Measurements from ENCODE around the gene THAP10. TPM values are rescaled to one million over a fixed set of nuclear protein-coding genes. Genes with fewer than 3 reads are reported as not detected.

The THAP10 gene
- polyA plus RNA-seq, 1 of the 3 experiments (the other 2 are of a cell fraction) = 3.2 TPM

GRCh38 chr15:70876683-70877082 is 15.6 kb downstream of the THAP10 start:
- CTCF ChIA-PET = interaction anchor here (4.4 kb wide), 1 partner anchor 64 kb away, joined by 28 read pairs; no protein-coding TSS in a partner anchor
- Histone ChIP-seq H3K9me3 (no peaks in the 10 kb centered on the region), H3K4me2 (no peak overlapping the region), H3K4me3 (ENCODE audit: low read depth in 2 of 2, low read length in 1 of 2) (no peak overlapping the region), H3K27ac (ENCODE audit: low read depth in 2 of 2, low read length in 1 of 2) (no peak overlapping the region), H2AFZ (ENCODE audit: low read depth) (no peak overlapping the region), H3K9ac (no peak overlapping the region), H3F3A (replicated peaks; ENCODE audit: insufficient read depth) (peaks cover 16% of the 10 kb centered on the region), H3K4me1 (ENCODE audit: control insufficient read depth in 1 of 2, insufficient read depth in 2 of 2, low read depth in 1 of 2, low read length in 1 of 2) (0 out of 4 replicates have a peak, but pooled peaks cover 0 to 14% of the 10 kb centered on the region in 2 experiments), H3K79me2 (ENCODE audit: insufficient read depth) (no peaks in the 10 kb centered on the region), H3K27me3 (ENCODE audit: insufficient read depth) (no peaks in the 10 kb centered on the region), H4K20me1 (ENCODE audit: insufficient read depth) (no peaks in the 10 kb centered on the region), H3K9me2 (no peaks in the 10 kb centered on the region), H3K36me3 (replicated peaks in 1 of 2; ENCODE audit: control insufficient read depth in 1 of 2, insufficient read depth in 2 of 2, low read length in 1 of 2) (peaks cover 0 to 4% of the 10 kb centered on the region in 2 experiments)
- DNase-seq = no peak
- POLR2A ChIA-PET = no interaction called here
- TF ChIP-seq GATA2 (CRISPR knock-in tag; IDR thresholded peaks at IDR 0.05) (no peak), CTCF (IDR thresholded peaks at IDR 0.05) (no peak), POLR2AphosphoS5 (IDR thresholded peaks at IDR 0.05; ENCODE audit: low read depth, low read length) (no peak), EP300 (IDR thresholded peaks at IDR 0.05; ENCODE audit: borderline replicate concordance in 1 of 2, low read depth in 1 of 2, low read length in 1 of 2) (no peak), MXI1 (IDR thresholded peaks at IDR 0.05; ENCODE audit: low read depth, low read length) (no peak), EZH2phosphoT487 (IDR thresholded peaks at IDR 0.05; ENCODE audit: borderline replicate concordance, low read depth) (no peak), PBX3 (IDR thresholded peaks at IDR 0.05) (no peak), FOXM1 (IDR thresholded peaks at IDR 0.05; ENCODE audit: low read depth) (no peak), RAD21 (IDR thresholded peaks at IDR 0.05; ENCODE audit: low read length) (no peak), GABPA (IDR thresholded peaks at IDR 0.05; ENCODE audit: low read depth) (no peak), YY1 (IDR thresholded peaks at IDR 0.05; ENCODE audit: low read depth) (no peak), MEF2A (IDR thresholded peaks at IDR 0.05; ENCODE audit: borderline replicate concordance, low read depth) (no peak), TAF1 (IDR thresholded peaks at IDR 0.05; ENCODE audit: borderline replicate concordance, low read depth, low read length) (no peak), SIN3A (IDR thresholded peaks at IDR 0.05; ENCODE audit: borderline replicate concordance, low read depth, low read length) (no peak), SMC3 (IDR thresholded peaks at IDR 0.05; ENCODE audit: low read depth, low read length) (no peak), JUND (IDR thresholded peaks at IDR 0.05) (no peak), RFX5 (IDR thresholded peaks at IDR 0.05; ENCODE audit: low read length) (no peak), TCF12 (IDR thresholded peaks at IDR 0.05) (no peak), REST (IDR thresholded peaks at IDR 0.05; ENCODE audit: low read depth, low read length) (no peak)
- TF ChIP-seq, protein P1, sequence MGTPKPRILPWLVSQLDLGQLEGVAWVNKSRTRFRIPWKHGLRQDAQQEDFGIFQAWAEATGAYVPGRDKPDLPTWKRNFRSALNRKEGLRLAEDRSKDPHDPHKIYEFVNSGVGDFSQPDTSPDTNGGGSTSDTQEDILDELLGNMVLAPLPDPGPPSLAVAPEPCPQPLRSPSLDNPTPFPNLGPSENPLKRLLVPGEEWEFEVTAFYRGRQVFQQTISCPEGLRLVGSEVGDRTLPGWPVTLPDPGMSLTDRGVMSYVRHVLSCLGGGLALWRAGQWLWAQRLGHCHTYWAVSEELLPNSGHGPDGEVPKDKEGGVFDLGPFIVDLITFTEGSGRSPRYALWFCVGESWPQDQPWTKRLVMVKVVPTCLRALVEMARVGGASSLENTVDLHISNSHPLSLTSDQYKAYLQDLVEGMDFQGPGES (IDR thresholded peaks at IDR 0.05; ENCODE audit: low read depth, low read length) = no peak
- WGBS (ENCODE audit: low lambda C conversion rate) = 88% methylated on average over 2 of the region's 2 CpGs
